Measurements from ENCODE around the gene HDGF. TPM values are rescaled to one million over a fixed set of nuclear protein-coding genes. Genes with fewer than 3 reads are reported as not detected.
"Not testable (repeated sequence)": the region's sequence is repeated elsewhere in the genome, so short reads cannot be mapped to it uniquely, and the experiment has no call there.

HDGF gene
- total RNA-seq, 1 donor from 2014 or later = 270 TPM

- no peak overlapping the region for H3K4me3 Mint-ChIP-seq
- DNase-seq (ENCODE audit: extremely low spot score, unreplicated experiment) = no peak
- peaks cover 18% of the 10 kb centered on the region for H3K36me3 Mint-ChIP-seq
- H3K27me3 Mint-ChIP-seq = no peaks in the 10 kb centered on the region
- no peak overlapping the region for H3K27ac Mint-ChIP-seq
- TF ChIP-seq CTCF (conservative IDR thresholded peaks at IDR 0.05) = no peak
- peaks cover 30% of the 10 kb centered on the region for H3K4me1 Mint-ChIP-seq (ENCODE audit: unreplicated experiment)
- no peaks in the 10 kb centered on the region for H3K9me3 Mint-ChIP-seq
Observed at GRCh38 chr1:156766298-156767100, 15.0 kb upstream of the HDGF start.

GRCh38 chr1:156765666-156766065, 14.2 kb upstream of the HDGF start:
- TF ChIP-seq CTCF (conservative IDR thresholded peaks at IDR 0.05) = no peak
- Mint-ChIP-seq H3K4me3 (no peak overlapping the region), H3K36me3 (peaks cover 10% of the 10 kb centered on the region), H3K27ac (no peak overlapping the region), H3K4me1 (ENCODE audit: unreplicated experiment) (peaks cover 23% of the 10 kb centered on the region), H3K27me3 (no peaks in the 10 kb centered on the region), H3K9me3 (no peaks in the 10 kb centered on the region)
- no peak for DNase-seq (ENCODE audit: extremely low spot score, unreplicated experiment)

- not testable (repeated sequence) for H3K27me3 Mint-ChIP-seq; H3K4me3 Mint-ChIP-seq; DNase-seq (ENCODE audit: extremely low spot score, unreplicated experiment); H3K27ac Mint-ChIP-seq; H3K36me3 Mint-ChIP-seq; H3K9me3 Mint-ChIP-seq
- peaks cover 26% of the 10 kb centered on the region for H3K4me1 Mint-ChIP-seq (ENCODE audit: unreplicated experiment)
Observed at GRCh38 chr1:156765136-156765535, 13.7 kb upstream of the HDGF start.

- no peaks in the 10 kb centered on the region for H3K27me3 Mint-ChIP-seq
- peaks cover 11% of the 10 kb centered on the region for H3K4me1 Mint-ChIP-seq (ENCODE audit: unreplicated experiment)
- H3K36me3 Mint-ChIP-seq = no peaks in the 10 kb centered on the region
- TF ChIP-seq CTCF (conservative IDR thresholded peaks at IDR 0.05) = no peak
- no peaks in the 10 kb centered on the region for H3K9me3 Mint-ChIP-seq
- no peak for DNase-seq (ENCODE audit: extremely low spot score, unreplicated experiment)
- peak overlapping the region; percentile 92 for H3K27ac Mint-ChIP-seq
- H3K4me3 Mint-ChIP-seq = no peak overlapping the region
Observed at GRCh38 chr1:156760796-156761104, 9.3 kb upstream of the HDGF start.

GRCh38 chr1:156760092-156760795, 8.8 kb upstream of the HDGF start:
- Mint-ChIP-seq H3K4me1 (ENCODE audit: unreplicated experiment) (peaks cover 13% of the 10 kb centered on the region), H3K27me3 (no peaks in the 10 kb centered on the region), H3K36me3 (no peaks in the 10 kb centered on the region), H3K27ac (peak overlapping the region; percentile 92), H3K4me3 (peak overlapping the region; percentile 11), H3K9me3 (no peaks in the 10 kb centered on the region)
- TF ChIP-seq CTCF (conservative IDR thresholded peaks at IDR 0.05) = no peak
- no peak for DNase-seq (ENCODE audit: extremely low spot score, unreplicated experiment)

GRCh38 chr1:156757572-156758253, 6.2 kb upstream of the HDGF start:
- not testable (repeated sequence) for H3K9me3 Mint-ChIP-seq; H3K36me3 Mint-ChIP-seq; H3K4me3 Mint-ChIP-seq; DNase-seq (ENCODE audit: extremely low spot score, unreplicated experiment); H3K27me3 Mint-ChIP-seq; H3K27ac Mint-ChIP-seq
- H3K4me1 Mint-ChIP-seq (ENCODE audit: unreplicated experiment) = peaks cover 21% of the 10 kb centered on the region
